HFF-Myc (cell line): ENCODE results near the gene LAMB4.

Source experiments
- DNase-seq: peaks from one replicate; pipeline ENCODE4 v3.0.0-alpha.2; 2011; ENCODE audit warnings: low read depth; ENCODE audit errors: extremely low read depth
- H3K4me3 ChIP-seq: replicated peaks from 2 replicates; pipeline ENCODE4 v1.5.1; 2011; ENCODE audit warnings: low read depth, mild to moderate bottlenecking, control low read depth, low read length
- CTCF ChIP-seq: IDR thresholded peaks from 2 replicates; pipeline ENCODE4 v1.5.1; 2012; ENCODE audit warnings: mild to moderate bottlenecking, low read depth, low read length, control low read depth; ENCODE audit errors: missing control alignments

Gene LAMB4

GRCh38 chr7:107981466-107981865 lies 148.7 kb downstream of the LAMB4 start:
- TF ChIP-seq CTCF = no peak
- DNase-seq = no peak
- no peak overlapping the region for H3K4me3 ChIP-seq

- DNase-seq = no peak
- no peak for TF ChIP-seq CTCF
- no peak overlapping the region for H3K4me3 ChIP-seq
Measured at GRCh38 chr7:107980671-107981190, 149.4 kb downstream of the LAMB4 start.

GRCh38 chr7:107980171-107980570 lies 150.0 kb downstream of the LAMB4 start:
- no peak overlapping the region for H3K4me3 ChIP-seq
- no peak for DNase-seq
- no peak for TF ChIP-seq CTCF

- DNase-seq = no peak
- no peak overlapping the region for H3K4me3 ChIP-seq
- TF ChIP-seq CTCF = no peak
Measured at GRCh38 chr7:107978815-107979408, 151.2 kb downstream of the LAMB4 start.

- H3K4me3 ChIP-seq = no peak overlapping the region
- no peak for TF ChIP-seq CTCF
- no peak for DNase-seq
Measured at GRCh38 chr7:107977048-107977447, 153.1 kb downstream of the LAMB4 start.

GRCh38 chr7:107976620-107977019 lies 153.5 kb downstream of the LAMB4 start:
- no peak for DNase-seq
- TF ChIP-seq CTCF = no peak
- no peak overlapping the region for H3K4me3 ChIP-seq

GRCh38 chr7:107975394-107976013 lies 154.7 kb downstream of the LAMB4 start:
- no peak overlapping the region for H3K4me3 ChIP-seq
- TF ChIP-seq CTCF = no peak
- no peak for DNase-seq
